ENCODE measurements around the gene NIM1K. TPM values are rescaled to one million over a fixed set of nuclear protein-coding genes. Genes with fewer than 3 reads are reported as not detected.
"Not testable (repeated sequence)": the region's sequence is repeated elsewhere in the genome, so short reads cannot be mapped to it uniquely, and the experiment has no call there.

NIM1K gene
- total RNA-seq, 1 donor from 2014 or later, result 0.51 TPM

DNA sequence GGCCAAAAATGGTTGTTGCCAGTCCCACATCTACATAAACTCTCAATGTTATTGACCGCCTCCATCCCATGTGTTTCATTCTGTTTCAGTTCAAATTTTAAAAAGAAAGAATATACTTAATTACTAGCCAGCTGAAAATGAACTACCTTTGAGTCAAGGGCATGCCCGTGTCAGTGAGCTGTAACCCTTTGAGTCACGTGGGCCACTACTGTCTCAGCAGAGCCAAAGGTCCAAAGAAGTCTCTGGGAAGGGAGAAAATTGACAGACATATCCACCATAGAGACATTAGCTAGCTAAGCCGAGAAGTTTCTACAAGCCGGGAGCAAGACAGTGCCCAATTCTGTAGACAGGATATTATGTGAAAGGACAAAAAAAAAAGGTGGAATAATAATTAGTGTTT, 59.7 kb downstream of the NIM1K start:
- no peak for ATAC-seq (ENCODE audit: low read depth)
- no peak overlapping the region for H3K27ac Mint-ChIP-seq
- H3K27me3 Mint-ChIP-seq, result peaks cover 14% of the 10 kb centered on the region
- intact Hi-C loops (cut with micrococcal nuclease), result no loop called here
- H3K36me3 Mint-ChIP-seq (ENCODE audit: low read depth), result no peaks in the 10 kb centered on the region
- H3K4me1 Mint-ChIP-seq, result no peaks in the 10 kb centered on the region
- no peaks in the 10 kb centered on the region for H3K9me3 Mint-ChIP-seq
- ChIA-PET CTCF (no interaction called here), POLR2A (no interaction called here)
- H3K4me3 Mint-ChIP-seq, result no peak overlapping the region
- no peak for DNase-seq
- TF ChIP-seq, protein P1, sequence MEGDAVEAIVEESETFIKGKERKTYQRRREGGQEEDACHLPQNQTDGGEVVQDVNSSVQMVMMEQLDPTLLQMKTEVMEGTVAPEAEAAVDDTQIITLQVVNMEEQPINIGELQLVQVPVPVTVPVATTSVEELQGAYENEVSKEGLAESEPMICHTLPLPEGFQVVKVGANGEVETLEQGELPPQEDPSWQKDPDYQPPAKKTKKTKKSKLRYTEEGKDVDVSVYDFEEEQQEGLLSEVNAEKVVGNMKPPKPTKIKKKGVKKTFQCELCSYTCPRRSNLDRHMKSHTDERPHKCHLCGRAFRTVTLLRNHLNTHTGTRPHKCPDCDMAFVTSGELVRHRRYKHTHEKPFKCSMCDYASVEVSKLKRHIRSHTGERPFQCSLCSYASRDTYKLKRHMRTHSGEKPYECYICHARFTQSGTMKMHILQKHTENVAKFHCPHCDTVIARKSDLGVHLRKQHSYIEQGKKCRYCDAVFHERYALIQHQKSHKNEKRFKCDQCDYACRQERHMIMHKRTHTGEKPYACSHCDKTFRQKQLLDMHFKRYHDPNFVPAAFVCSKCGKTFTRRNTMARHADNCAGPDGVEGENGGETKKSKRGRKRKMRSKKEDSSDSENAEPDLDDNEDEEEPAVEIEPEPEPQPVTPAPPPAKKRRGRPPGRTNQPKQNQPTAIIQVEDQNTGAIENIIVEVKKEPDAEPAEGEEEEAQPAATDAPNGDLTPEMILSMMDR (IDR thresholded peaks at IDR 0.05), result no peak

DNA sequence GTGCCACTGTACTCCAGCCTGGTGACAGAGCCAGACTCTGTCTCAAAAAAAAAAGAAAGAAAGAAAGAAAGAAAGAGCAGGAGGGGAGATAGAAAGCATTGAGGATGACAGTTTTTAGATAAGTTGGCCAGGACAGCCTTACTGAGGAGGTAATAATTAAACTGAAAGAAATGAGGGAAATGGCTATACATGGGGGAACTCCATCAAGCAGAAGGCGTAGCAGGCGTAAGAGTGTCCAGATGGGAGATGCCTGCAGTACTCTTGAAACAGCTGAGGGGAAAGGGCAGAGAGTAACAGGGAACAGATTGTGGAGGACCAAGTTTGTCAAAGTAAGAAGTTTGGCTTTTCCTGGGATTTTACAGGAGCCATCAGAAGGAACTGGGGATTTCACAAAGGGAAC, 63.7 kb downstream of the NIM1K start:
- Mint-ChIP-seq H3K9me3 (no peaks in the 10 kb centered on the region), H3K27me3 (peaks cover 8% of the 10 kb centered on the region), H3K27ac (no peak overlapping the region), H3K36me3 (ENCODE audit: low read depth) (no peaks in the 10 kb centered on the region), H3K4me1 (no peaks in the 10 kb centered on the region), H3K4me3 (no peak overlapping the region)
- CTCF ChIA-PET, result no interaction called here
- TF ChIP-seq, protein P1 (IDR thresholded peaks at IDR 0.05), result no peak
- POLR2A ChIA-PET, result no interaction called here
- no peak for DNase-seq
- intact Hi-C loops (cut with micrococcal nuclease), result no loop called here
- ATAC-seq (ENCODE audit: low read depth), result no peak

GRCh38 chr5:43256261-43256966, 64.4 kb downstream of the NIM1K start:
- no peaks in the 10 kb centered on the region for H3K36me3 Mint-ChIP-seq (ENCODE audit: low read depth)
- H3K4me1 Mint-ChIP-seq, result no peaks in the 10 kb centered on the region
- H3K9me3 Mint-ChIP-seq, result no peaks in the 10 kb centered on the region
- ChIA-PET CTCF (no interaction called here), POLR2A (no interaction called here)
- TF ChIP-seq, protein P1 (IDR thresholded peaks at IDR 0.05), result no peak
- DNase-seq (no peak), ATAC-seq (ENCODE audit: low read depth) (no peak)
- H3K4me3 Mint-ChIP-seq, result no peak overlapping the region
- intact Hi-C loops (cut with micrococcal nuclease), result no loop called here
- no peak overlapping the region for H3K27ac Mint-ChIP-seq
- peaks cover 11% of the 10 kb centered on the region for H3K27me3 Mint-ChIP-seq

DNA sequence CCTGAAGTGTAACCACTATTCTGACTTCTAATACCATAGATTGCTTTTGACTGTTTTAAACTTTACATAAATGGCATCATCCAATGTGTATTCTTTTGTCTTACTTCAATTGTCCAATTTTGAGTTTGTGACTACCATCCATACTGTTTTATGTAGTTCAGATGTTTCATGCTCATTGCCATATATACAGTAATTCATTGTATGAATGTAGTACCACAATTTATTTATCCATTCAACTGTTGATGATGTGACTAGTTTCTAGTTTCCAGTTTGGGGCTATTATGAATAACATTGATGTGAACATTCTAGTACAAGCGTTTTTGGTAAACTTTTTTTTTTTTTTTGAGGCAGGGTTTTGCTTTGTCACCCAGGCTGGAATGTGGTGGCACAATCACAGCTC, 66.1 kb downstream of the NIM1K start:
- ATAC-seq (ENCODE audit: low read depth), result no peak
- intact Hi-C loops (cut with micrococcal nuclease), result no loop called here

GRCh38 chr5:43262269-43262668, 70.2 kb downstream of the NIM1K start:
- H3K36me3 Mint-ChIP-seq (ENCODE audit: low read depth); H3K27ac Mint-ChIP-seq; H3K4me1 Mint-ChIP-seq; H3K9me3 Mint-ChIP-seq; POLR2A ChIA-PET; ATAC-seq (ENCODE audit: low read depth); DNase-seq; H3K4me3 Mint-ChIP-seq; CTCF ChIA-PET; intact Hi-C loops (cut with micrococcal nuclease): not testable (repeated sequence)
- H3K27me3 Mint-ChIP-seq, result peaks cover 38% of the 10 kb centered on the region

More for the DNA sequence above, 66.1 kb downstream of the NIM1K start:
- no peak for DNase-seq
- no peak overlapping the region for H3K4me3 Mint-ChIP-seq
- TF ChIP-seq, protein P1 (IDR thresholded peaks at IDR 0.05), result no peak
- CTCF ChIA-PET, result no interaction called here
- H3K27ac Mint-ChIP-seq, result no peak overlapping the region
- no peaks in the 10 kb centered on the region for H3K9me3 Mint-ChIP-seq
- POLR2A ChIA-PET, result no interaction called here
- no peaks in the 10 kb centered on the region for H3K36me3 Mint-ChIP-seq (ENCODE audit: low read depth)
- H3K4me1 Mint-ChIP-seq, result no peaks in the 10 kb centered on the region
- H3K27me3 Mint-ChIP-seq, result peaks cover 13% of the 10 kb centered on the region
